ENCODE data around the gene F10. TPM values are rescaled to one million over a fixed set of nuclear protein-coding genes. Genes with fewer than 3 reads are reported as not detected.
A peak's percentile ranks its signal among the peaks of the same experiment; 100 is the strongest.

The F10 gene
- total and polyA plus RNA-seq, 4 donors = 85.3 to 199 (median 117) TPM

- Histone ChIP-seq H3K36me3 (ENCODE audit: control insufficient read depth in 4 of 4, insufficient read depth in 3 of 4, low read depth in 1 of 4, low read length in 3 of 4) (peaks cover 0 to 18% (median 9%) of the 10 kb centered on the region in 4 donors), H3K9ac (ENCODE audit: low read depth in 1 of 2, low read length in 2 of 2) (peak overlapping the region in 1 of 2 donors; percentile 65), H3K4me3 (ENCODE audit: low read depth in 1 of 3, low read length in 3 of 3) (no peak overlapping the region), H3K27ac (ENCODE audit: low read depth in 1 of 2, low read length in 2 of 2) (peak overlapping the region in 1 of 2 donors; percentile 56), H3K4me1 (ENCODE audit: control insufficient read depth in 4 of 4, insufficient read depth in 4 of 4, low read length in 3 of 4) (peaks cover 0 to 7% (median 2%) of the 10 kb centered on the region in 4 donors), H3K9me3 (ENCODE audit: control insufficient read depth in 4 of 4, low read length in 3 of 4) (no peaks in the 10 kb centered on the region), H3K27me3 (ENCODE audit: control insufficient read depth in 4 of 4, insufficient read depth in 4 of 4, low read length in 3 of 4) (no peaks in the 10 kb centered on the region)
- 67% methylated on average over 5 of the region's 5 CpGs for WGBS
- TF ChIP-seq FOXA2 (IDR thresholded peaks at IDR 0.05) (no peak), RXRA (IDR thresholded peaks at IDR 0.05) (no peak), MAX (IDR thresholded peaks at IDR 0.05) (no peak), NR2F2 (IDR thresholded peaks at IDR 0.05) (no peak), SP1 (IDR thresholded peaks at IDR 0.05) (no peak), TAF1 (conservative IDR thresholded peaks at IDR 0.05) (no peak), RAD21 (IDR thresholded peaks at IDR 0.05) (no peak), HNF4G (IDR thresholded peaks at IDR 0.05) (no peak), CTCF (IDR thresholded peaks at IDR 0.05; ENCODE audit: low read depth, low read length, missing input control) (no peak), GABPA (IDR thresholded peaks at IDR 0.05 in 1 of 2, conservative IDR thresholded peaks at IDR 0.05 in 1 of 2) (no peak), YY1 (IDR thresholded peaks at IDR 0.05) (no peak)
- TF ChIP-seq, protein P1, sequence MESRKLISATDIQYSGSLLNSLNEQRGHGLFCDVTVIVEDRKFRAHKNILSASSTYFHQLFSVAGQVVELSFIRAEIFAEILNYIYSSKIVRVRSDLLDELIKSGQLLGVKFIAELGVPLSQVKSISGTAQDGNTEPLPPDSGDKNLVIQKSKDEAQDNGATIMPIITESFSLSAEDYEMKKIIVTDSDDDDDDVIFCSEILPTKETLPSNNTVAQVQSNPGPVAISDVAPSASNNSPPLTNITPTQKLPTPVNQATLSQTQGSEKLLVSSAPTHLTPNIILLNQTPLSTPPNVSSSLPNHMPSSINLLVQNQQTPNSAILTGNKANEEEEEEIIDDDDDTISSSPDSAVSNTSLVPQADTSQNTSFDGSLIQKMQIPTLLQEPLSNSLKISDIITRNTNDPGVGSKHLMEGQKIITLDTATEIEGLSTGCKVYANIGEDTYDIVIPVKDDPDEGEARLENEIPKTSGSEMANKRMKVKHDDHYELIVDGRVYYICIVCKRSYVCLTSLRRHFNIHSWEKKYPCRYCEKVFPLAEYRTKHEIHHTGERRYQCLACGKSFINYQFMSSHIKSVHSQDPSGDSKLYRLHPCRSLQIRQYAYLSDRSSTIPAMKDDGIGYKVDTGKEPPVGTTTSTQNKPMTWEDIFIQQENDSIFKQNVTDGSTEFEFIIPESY (IDR thresholded peaks at IDR 0.05) = no peak
- TF ChIP-seq, protein P2, sequence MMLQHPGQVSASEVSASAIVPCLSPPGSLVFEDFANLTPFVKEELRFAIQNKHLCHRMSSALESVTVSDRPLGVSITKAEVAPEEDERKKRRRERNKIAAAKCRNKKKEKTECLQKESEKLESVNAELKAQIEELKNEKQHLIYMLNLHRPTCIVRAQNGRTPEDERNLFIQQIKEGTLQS (IDR thresholded peaks at IDR 0.05) = no peak
- no peak for DNase-seq (ENCODE audit: low spot score)
These were observed 17.0 kb downstream of the F10 start for GRCh38 chr13:113139577-113139976.

DNA sequence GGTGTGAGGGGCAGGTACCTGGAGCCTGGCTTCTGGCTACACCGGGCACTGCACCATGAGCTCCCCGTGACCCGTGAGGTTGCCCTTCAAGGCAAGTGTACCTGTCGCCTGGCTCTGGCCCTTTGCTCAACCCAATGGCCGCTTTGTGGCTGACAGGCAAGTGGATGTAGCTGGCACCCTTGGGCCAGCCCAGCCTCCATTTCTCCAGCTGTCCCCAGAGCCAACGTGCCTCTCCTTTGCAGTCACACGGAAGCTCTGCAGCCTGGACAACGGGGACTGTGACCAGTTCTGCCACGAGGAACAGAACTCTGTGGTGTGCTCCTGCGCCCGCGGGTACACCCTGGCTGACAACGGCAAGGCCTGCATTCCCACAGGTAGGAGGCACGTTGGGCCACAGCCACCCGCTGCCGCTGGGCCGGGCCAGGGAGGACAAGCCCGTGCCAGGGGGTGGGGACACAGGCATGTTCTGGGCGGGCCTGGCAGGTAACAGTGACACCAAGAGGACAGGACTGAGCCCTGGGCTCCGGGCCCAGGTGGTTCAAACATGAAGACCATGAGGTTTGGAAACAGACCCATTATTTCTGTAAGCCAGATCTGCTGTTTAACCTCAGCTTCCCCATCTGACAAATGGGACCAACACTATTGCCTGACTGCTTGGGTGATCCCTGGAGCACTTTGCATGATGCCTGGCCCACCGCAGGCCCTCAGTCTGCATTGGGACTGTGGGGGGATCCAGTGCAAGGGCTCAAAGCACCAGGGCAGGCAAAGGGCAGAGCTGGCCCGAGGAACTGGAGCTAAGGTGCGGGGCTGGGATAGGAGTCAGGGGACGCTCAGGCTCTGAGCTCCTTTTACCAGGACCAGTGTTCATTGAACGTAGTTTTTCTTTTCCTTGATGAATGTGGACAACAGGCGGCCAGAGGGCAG is 18.3 kb downstream of the F10 start:
- Histone ChIP-seq H3K36me3 (ENCODE audit: control insufficient read depth in 4 of 4, insufficient read depth in 3 of 4, low read depth in 1 of 4, low read length in 3 of 4) (peaks cover 0 to 19% (median 9%) of the 10 kb centered on the region in 4 donors), H3K27ac (ENCODE audit: low read depth in 1 of 2, low read length in 2 of 2) (peak overlapping the region in 1 of 2 donors; percentile 22), H3K4me1 (ENCODE audit: control insufficient read depth in 4 of 4, insufficient read depth in 4 of 4, low read length in 3 of 4) (peaks cover 0 to 7% (median 2%) of the 10 kb centered on the region in 4 donors), H3K9me3 (ENCODE audit: control insufficient read depth in 4 of 4, low read length in 3 of 4) (no peaks in the 10 kb centered on the region), H3K9ac (ENCODE audit: low read depth in 1 of 2, low read length in 2 of 2) (no peak overlapping the region), H3K27me3 (ENCODE audit: control insufficient read depth in 4 of 4, insufficient read depth in 4 of 4, low read length in 3 of 4) (no peaks in the 10 kb centered on the region), H3K4me3 (ENCODE audit: low read depth in 1 of 3, low read length in 3 of 3) (no peak overlapping the region)
- TF ChIP-seq NR2F2 (IDR thresholded peaks at IDR 0.05) (no peak), HNF4G (IDR thresholded peaks at IDR 0.05) (no peak), RAD21 (IDR thresholded peaks at IDR 0.05) (peak in 1 of 2 donors; percentile 23), CTCF (IDR thresholded peaks at IDR 0.05; ENCODE audit: low read depth, low read length, missing input control) (no peak), REST (IDR thresholded peaks at IDR 0.05) (no peak), FOXA1 (IDR thresholded peaks at IDR 0.05) (no peak), TAF1 (conservative IDR thresholded peaks at IDR 0.05) (no peak), JUND (IDR thresholded peaks at IDR 0.05) (no peak), HNF4A (conservative IDR thresholded peaks at IDR 0.05) (peak in 1 of 2 donors; percentile 3), YY1 (IDR thresholded peaks at IDR 0.05) (no peak)
- TF ChIP-seq, protein P1 (IDR thresholded peaks at IDR 0.05) = no peak
- WGBS = 86% methylated on average over 26 of the region's 26 CpGs
- DNase-seq (ENCODE audit: low spot score) = peak; percentile 24
